GM18505 (cell line): ENCODE results near the gene RRP12.

ENCODE experiments used
- ATAC-seq: cut with Tn5 transposase; IDR thresholded peaks from one replicate; pipeline ENCODE4 v1.9.1; 2021; ENCODE audit not compliant: unreplicated experiment
- POLR2A ChIP-seq: IDR thresholded peaks from 4 replicates; pipeline ENCODE4 v1.6.1; 2011; ENCODE audit warnings: borderline replicate concordance; ENCODE audit not compliant: insufficient read depth, insufficient read length; ENCODE audit errors: extremely low read depth

RRP12 gene, protein sequence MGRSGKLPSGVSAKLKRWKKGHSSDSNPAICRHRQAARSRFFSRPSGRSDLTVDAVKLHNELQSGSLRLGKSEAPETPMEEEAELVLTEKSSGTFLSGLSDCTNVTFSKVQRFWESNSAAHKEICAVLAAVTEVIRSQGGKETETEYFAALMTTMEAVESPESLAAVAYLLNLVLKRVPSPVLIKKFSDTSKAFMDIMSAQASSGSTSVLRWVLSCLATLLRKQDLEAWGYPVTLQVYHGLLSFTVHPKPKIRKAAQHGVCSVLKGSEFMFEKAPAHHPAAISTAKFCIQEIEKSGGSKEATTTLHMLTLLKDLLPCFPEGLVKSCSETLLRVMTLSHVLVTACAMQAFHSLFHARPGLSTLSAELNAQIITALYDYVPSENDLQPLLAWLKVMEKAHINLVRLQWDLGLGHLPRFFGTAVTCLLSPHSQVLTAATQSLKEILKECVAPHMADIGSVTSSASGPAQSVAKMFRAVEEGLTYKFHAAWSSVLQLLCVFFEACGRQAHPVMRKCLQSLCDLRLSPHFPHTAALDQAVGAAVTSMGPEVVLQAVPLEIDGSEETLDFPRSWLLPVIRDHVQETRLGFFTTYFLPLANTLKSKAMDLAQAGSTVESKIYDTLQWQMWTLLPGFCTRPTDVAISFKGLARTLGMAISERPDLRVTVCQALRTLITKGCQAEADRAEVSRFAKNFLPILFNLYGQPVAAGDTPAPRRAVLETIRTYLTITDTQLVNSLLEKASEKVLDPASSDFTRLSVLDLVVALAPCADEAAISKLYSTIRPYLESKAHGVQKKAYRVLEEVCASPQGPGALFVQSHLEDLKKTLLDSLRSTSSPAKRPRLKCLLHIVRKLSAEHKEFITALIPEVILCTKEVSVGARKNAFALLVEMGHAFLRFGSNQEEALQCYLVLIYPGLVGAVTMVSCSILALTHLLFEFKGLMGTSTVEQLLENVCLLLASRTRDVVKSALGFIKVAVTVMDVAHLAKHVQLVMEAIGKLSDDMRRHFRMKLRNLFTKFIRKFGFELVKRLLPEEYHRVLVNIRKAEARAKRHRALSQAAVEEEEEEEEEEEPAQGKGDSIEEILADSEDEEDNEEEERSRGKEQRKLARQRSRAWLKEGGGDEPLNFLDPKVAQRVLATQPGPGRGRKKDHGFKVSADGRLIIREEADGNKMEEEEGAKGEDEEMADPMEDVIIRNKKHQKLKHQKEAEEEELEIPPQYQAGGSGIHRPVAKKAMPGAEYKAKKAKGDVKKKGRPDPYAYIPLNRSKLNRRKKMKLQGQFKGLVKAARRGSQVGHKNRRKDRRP (N-terminal part only)

DNA sequence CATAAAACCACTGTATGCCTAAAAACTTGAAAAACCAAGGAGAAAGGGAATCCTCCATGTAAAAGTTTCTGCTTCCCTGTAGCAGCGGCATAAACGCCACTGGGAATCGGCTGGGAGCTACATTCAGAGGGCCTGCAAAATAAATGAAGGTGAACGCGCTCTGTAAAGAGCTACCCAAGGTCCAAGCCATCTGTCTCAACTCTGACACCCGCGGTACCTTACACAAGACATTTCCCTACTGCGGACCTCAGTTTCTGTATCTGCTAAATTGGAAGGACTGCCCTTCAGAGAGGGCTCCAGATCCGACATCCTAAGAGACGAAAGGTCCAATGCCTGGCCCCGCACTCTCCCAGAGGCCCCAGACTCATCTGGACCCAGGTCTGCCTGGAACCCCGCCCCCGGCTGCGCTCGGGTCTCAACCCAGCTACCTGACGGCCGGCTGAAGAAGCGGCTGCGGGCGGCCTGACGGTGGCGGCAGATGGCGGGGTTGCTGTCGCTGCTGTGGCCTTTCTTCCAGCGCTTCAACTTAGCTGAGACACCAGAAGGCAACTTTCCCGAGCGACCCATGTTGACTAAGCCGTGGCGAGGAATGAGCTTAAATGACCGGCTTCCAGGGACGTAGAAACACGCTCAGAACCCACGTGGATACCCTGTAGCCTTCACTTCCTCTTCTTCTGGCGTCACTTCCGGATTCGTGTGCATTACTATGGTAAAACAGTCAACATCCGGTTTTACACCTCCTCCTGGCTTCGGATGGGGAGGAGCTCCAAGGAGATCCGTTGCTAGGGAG lies at the start of gene RRP12:
Gene RRP12, minus strand, starts transcription at position 676 of the 790 bp plus-strand sequence. Its CDS starts 109 bp downstream, at position 567.
- peak; percentile 94 for ATAC-seq
- peak; percentile 69 for TF ChIP-seq POLR2A

DNA sequence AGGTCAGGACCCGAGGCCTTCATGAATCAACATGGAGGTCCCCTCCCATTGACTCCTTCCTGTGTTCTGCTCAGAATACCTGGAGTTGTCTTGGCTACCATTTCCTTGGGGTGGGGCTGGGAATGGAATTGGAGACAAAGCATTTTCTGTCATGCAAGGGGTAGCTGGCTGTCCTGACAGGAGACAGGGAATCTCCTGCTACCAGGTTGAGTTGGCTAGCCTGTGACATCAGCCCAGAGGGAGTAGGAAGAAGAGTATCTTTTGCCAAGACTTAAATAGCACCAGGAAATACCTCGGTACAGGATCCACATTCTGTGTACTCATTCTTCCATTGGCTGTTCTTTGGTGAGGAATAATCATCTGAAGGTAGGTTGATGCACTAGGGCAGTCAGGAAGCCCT lies 49.7 kb upstream of the RRP12 start:
- TF ChIP-seq POLR2A: no peak
- ATAC-seq: no peak

DNA sequence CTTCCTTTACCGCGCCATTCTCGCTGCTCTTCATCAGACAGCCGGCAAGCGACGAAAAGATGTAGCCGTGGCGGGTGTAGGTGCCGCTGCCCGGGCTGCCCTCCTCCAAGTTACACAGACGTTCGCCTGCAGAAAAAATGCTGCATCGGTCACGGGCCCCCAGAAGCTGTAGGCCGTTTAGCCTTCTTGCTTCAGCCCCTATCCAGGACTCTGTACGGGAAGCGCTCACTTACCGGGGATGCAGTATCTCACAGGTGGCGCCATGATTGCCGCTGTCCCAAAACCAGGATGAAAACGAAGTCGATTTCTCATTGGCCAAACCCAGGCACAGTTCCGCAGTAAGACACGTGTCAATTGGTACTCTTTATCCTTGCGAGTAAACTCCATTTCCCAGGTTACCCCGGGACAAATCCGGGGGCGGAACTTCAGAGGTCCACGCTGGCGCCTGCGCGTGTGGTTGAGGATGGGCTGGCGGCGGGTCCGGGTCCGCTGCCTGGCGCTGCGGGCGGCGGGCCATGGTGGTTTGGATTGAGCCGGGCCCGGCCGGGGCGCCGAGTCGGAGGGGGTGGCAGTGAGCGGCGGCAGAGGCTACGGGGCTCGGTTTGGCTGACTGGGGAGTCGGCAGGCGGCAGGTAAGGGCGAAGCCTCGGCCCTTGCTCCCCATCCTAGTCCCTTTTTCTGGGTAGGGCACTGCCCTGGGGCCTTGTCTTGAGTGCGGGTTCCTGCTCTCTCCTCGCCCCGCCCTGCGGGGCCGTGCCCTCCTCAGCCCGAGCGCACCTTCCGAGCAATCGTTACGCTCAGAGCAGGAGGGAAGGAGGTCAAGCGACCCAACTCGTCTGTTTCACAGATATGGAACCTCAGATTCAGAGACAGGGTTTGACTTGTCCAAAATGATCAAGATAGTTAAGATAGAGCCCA lies 44.8 kb upstream of the RRP12 start, which contains the start of the genes EXOSC1 and ZDHHC16:
Gene EXOSC1, minus strand, starts transcription at position 285 of the 918 bp plus-strand sequence. Its CDS starts 21 bp downstream, at position 264.
Gene ZDHHC16, plus strand, starts transcription at position 454 of the 918 bp plus-strand sequence. CDS start 5,501 bp downstream, outside the sequence.
- peak; percentile 86 for TF ChIP-seq POLR2A
- peak; percentile 94 for ATAC-seq

GRCh38 chr10:97445357-97445721 lies 44.2 kb upstream of the RRP12 start:
- ATAC-seq: no peak
- TF ChIP-seq POLR2A: no peak

DNA sequence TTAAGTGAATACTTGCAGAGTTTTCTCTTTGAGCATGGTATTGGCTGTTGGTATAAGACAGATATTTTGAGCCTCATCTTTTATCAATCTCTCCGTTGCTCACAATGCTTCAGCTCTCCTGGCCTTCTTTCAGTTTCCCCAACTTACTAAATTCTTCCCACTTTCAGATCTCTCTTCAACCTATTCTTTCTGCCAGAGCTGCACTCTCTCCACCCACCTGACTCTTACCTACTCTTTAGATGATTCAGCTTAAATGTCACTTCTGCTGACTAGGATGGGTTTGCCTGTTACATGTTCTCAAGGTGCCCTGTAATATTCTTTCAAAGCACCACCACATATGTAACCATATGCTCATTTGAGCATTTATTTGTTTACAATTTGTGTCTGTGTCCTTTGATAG lies 43.1 kb upstream of the RRP12 start:
- no peak for ATAC-seq
- TF ChIP-seq POLR2A: no peak

GRCh38 chr10:97442277-97442676 lies 41.1 kb upstream of the RRP12 start:
- no peak for ATAC-seq
- no peak for TF ChIP-seq POLR2A

DNA sequence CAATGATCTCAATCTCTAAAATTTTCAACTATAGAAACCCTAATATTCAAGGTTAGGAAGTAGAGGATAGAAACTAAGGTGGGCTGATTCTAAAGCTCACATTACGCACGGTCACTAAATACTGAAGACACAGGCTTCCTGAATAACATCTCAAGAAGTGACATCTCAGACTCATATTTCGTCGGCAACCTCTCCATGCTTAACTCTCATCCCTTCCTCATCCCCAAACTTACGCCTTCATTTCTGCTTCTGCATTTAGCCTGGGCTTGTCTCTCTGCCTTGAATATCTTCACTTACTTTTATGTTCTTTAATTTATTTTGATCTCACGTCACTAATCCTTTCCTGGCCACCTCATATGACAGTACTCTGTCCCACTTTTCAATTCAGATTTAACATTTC lies 34.1 kb upstream of the RRP12 start:
- TF ChIP-seq POLR2A: no peak
- no peak for ATAC-seq

GRCh38 chr10:97434557-97434956 lies 33.4 kb upstream of the RRP12 start:
- no peak for ATAC-seq
- TF ChIP-seq POLR2A: no peak

DNA sequence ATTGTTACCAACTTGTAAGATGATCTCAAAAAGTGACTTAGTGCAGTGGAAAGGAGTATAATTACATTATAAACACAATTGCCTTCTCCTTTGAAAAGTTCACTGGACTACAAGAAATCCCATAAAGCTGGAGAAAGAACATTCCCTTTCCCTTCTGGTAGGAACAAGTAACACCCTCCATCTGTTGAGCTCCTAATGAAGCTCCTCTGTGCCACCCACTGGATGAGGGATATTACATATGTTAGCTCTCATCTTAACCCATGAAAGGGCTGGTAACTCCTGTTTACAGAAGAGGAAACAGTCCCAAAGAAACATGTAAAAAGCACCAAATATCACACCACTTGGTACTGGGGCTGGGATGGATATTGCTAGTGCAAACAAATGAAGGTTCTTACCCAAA lies 32.9 kb upstream of the RRP12 start:
- TF ChIP-seq POLR2A: no peak
- ATAC-seq: no peak

GRCh38 chr10:97428572-97428981 lies 27.4 kb upstream of the RRP12 start:
- ATAC-seq: no peak
- peak; percentile 17 for TF ChIP-seq POLR2A

- no peak for TF ChIP-seq POLR2A
- ATAC-seq: no peak
These were observed 26.5 kb upstream of the RRP12 start for GRCh38 chr10:97427571-97428179.
